ENCODE measurements around the gene COX20. TPM values are rescaled to one million over a fixed set of nuclear protein-coding genes. Genes with fewer than 3 reads are reported as not detected.

COX20 gene
- total and polyA plus RNA-seq, 2 of the 8 experiments (the other 6 are each of a cell fraction or from before 2014, with no cell fraction given) = 17.5 to 28.8 TPM

DNA sequence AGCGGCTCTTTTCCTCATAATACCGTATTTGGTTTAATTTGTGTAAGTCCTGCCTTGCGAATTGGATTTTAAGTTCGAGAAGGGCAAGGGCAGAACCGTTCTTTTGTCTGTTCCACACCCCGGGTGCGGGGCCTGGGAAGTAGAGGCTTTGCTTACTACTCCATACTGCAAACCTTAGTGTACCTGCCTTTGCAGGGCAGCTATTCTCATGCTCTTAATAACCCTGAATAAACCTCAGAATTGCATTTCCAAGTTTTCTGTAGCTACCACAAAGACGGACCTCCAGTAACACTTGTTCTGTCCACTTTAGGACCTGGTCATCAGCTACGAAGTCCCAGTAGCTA lies 29.5 kb downstream of the COX20 start:
- Histone ChIP-seq H3K36me3 (ENCODE audit: control insufficient read depth in 2 of 4, insufficient read depth in 4 of 4, low read length in 3 of 4) (peaks cover 10 to 27% (median 17%) of the 10 kb centered on the region in 4 experiments), H3K9me3 (ENCODE audit: insufficient read depth in 2 of 2, low read depth in 1 of 2, low read length in 1 of 2) (no peaks in the 10 kb centered on the region), H4K20me1 (replicated peaks in 1 of 2; ENCODE audit: control insufficient read depth in 1 of 2, insufficient read depth in 2 of 2, low read length in 2 of 2) (peaks cover 24% of the 10 kb centered on the region in 2 experiments), H2AFZ (ENCODE audit: low read length) (0 out of 2 replicates have a peak overlapping the region, but pooled peaks have one; percentile 3), H3K4ac (replicated peaks; ENCODE audit: insufficient read length, low read depth, low read length) (peak overlapping the region; percentile 23), H4K5ac (ENCODE audit: insufficient read length, low read depth, low read length) (peak overlapping the region; percentile 76), H2BK120ac (replicated peaks; ENCODE audit: low read depth, low read length) (no peak overlapping the region), H3K27ac (ENCODE audit: low read depth, low read length) (peak overlapping the region; percentile 93), H2BK15ac (ENCODE audit: low read length) (no peak overlapping the region), H3K27me3 (replicated peaks in 1 of 4; ENCODE audit: control insufficient read depth in 3 of 4, extremely low read depth in 1 of 4, insufficient read depth in 3 of 4, low read length in 3 of 4) (no peaks in the 10 kb centered on the region), H3K4me3 (ENCODE audit: extremely low read depth in 1 of 4, insufficient read depth in 2 of 4, low read depth in 3 of 4, low read length in 4 of 4) (peak overlapping the region; percentile 56 to 100 (median 98)), H3K4me1 (replicated peaks in 1 of 4; ENCODE audit: control insufficient read depth in 3 of 4, insufficient read depth in 4 of 4, low read length in 3 of 4) (peaks cover 0 to 3% (median 3%) of the 10 kb centered on the region in 4 experiments; a peak in 4 of 7 replicates), H3K79me1 (ENCODE audit: low read depth, low read length) (no peaks in the 10 kb centered on the region), H2AK5ac (ENCODE audit: low read depth, low read length) (no peak overlapping the region), H3K18ac (ENCODE audit: extremely low read depth, low read length) (peak overlapping the region; percentile 66), H2BK20ac (ENCODE audit: low read length) (no peak overlapping the region), H4K8ac (ENCODE audit: extremely low read depth, insufficient read depth, low read length) (no peak overlapping the region), H2BK5ac (ENCODE audit: low read depth, low read length) (peak overlapping the region; percentile 91), H3K4me2 (ENCODE audit: insufficient read depth in 1 of 2, low read depth in 2 of 2, low read length in 2 of 2) (peak overlapping the region; percentile 75 to 92), H3K23me2 (ENCODE audit: low read depth, low read length) (peaks cover 5% of the 10 kb centered on the region), H3K23ac (ENCODE audit: insufficient read length) (no peak overlapping the region), H3K56ac (replicated peaks; ENCODE audit: insufficient read length, low read depth, low read length) (peak overlapping the region; percentile 36), H3K9ac (replicated peaks in 1 of 4; ENCODE audit: extremely low read depth in 1 of 4, low read depth in 3 of 4, low read length in 3 of 4) (peak overlapping the region; percentile 86 to 98 (median 92)), H3K14ac (ENCODE audit: insufficient read length) (no peak overlapping the region), H3K79me2 (ENCODE audit: control insufficient read depth in 1 of 2, insufficient read depth in 2 of 2, low read length in 2 of 2) (peaks cover 36 to 43% of the 10 kb centered on the region in 2 experiments), H4K91ac (replicated peaks; ENCODE audit: insufficient read length, low read length) (no peak overlapping the region), H2BK12ac (ENCODE audit: low read depth, low read length) (peak overlapping the region; percentile 60; the same call in 1 of the 2 replicates)
- no peak for FAIRE-seq
- ChIA-PET CTCF (ENCODE audit: partially characterized antibody) (interaction anchor here (0.7 to 2.8 kb wide), 6 partner anchors 27 to 178 kb away, joined by 3 to 12 read pairs (median 4); no protein-coding TSS in a partner anchor), POLR2A (ENCODE audit: partially characterized antibody) (interaction anchor here (0.9 to 29.6 kb wide), 14 partner anchors 11 to 178 kb away, joined by 3 to 677 read pairs (median 6); partner anchors contain the start of gene COX20)
- 22% methylated on average over 9 of the region's 9 CpGs; no CpG with 5 or more reads in 1 of the 2 experiments for WGBS, 2 experiments (ENCODE audit: extremely low coverage in 1 of 2, insufficient coverage in 1 of 2, insufficient read length in 1 of 2, insufficient replicate concordance in 2 of 2, low coverage in 1 of 2, low lambda C conversion rate in 2 of 2, missing lambda C conversion rate in 1 of 2)
- DNase-seq (ENCODE audit: low read depth in 1 of 2, low spot score in 2 of 2) = peak in 1 of 2 experiments; percentile 60
- TF ChIP-seq EZH2 (IDR thresholded peaks at IDR 0.05; ENCODE audit: low read depth, low read length, severe bottlenecking) = no peak
- TF ChIP-seq, protein P1, sequence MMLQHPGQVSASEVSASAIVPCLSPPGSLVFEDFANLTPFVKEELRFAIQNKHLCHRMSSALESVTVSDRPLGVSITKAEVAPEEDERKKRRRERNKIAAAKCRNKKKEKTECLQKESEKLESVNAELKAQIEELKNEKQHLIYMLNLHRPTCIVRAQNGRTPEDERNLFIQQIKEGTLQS (IDR thresholded peaks at IDR 0.05; ENCODE audit: insufficient read depth, low read depth, low read length) = no peak
- TF ChIP-seq RBBP5 (IDR thresholded peaks at IDR 0.05; ENCODE audit: borderline replicate concordance, low read depth, low read length) = no peak
- no peak for TF ChIP-seq SIN3A (conservative IDR thresholded peaks at IDR 0.05 in 1 of 2, IDR thresholded peaks at IDR 0.05 in 1 of 2; ENCODE audit: low read depth in 1 of 2, low read length in 2 of 2)
- TF ChIP-seq FOSL1 (IDR thresholded peaks at IDR 0.05; ENCODE audit: insufficient read depth, low read depth, low read length) = no peak

All from H1 (cell line).